OCI-LY7 (cell line): ENCODE data around the gene GRK4.

ENCODE experiments used
- CTCF ChIP-seq: fragments of 200-600 bp; sonication (generic); conservative IDR thresholded peaks from 2 replicates; pipeline ENCODE4 v1.5.1; 2014; ENCODE audit warnings: mild to moderate bottlenecking, antibody characterized with exemption, low read length, moderate library complexity, mixed read lengths
- EZH2phosphoT487 ChIP-seq: fragments of 200-600 bp; sonication (generic); IDR thresholded peaks from 2 replicates; pipeline ENCODE4 v1.6.1; 2018; ENCODE audit warnings: low read depth, borderline replicate concordance, mild to moderate bottlenecking, mixed run types, antibody characterized with exemption, low read length, moderate library complexity, mixed read lengths

- TF ChIP-seq CTCF, result peak; percentile 80
- TF ChIP-seq EZH2phosphoT487, result no peak
Measured at GRCh38 chr4:3047464-3048286, 84.3 kb downstream of the GRK4 start.
